Activated CD4-positive, alpha-beta T cell treated with anti-CD3 and anti-CD28 coated beads for 1 hour (primary cell): ENCODE measurements around the gene VAMP7.
"Not testable (repeated sequence)": the region's sequence is repeated elsewhere in the genome, so short reads cannot be mapped to it uniquely, and the experiment has no call there.

ENCODE experiments used
- DNase-seq: peaks from one replicate; pipeline ENCODE4 v3.0.0-alpha.2; 2020

The VAMP7 gene

DNA sequence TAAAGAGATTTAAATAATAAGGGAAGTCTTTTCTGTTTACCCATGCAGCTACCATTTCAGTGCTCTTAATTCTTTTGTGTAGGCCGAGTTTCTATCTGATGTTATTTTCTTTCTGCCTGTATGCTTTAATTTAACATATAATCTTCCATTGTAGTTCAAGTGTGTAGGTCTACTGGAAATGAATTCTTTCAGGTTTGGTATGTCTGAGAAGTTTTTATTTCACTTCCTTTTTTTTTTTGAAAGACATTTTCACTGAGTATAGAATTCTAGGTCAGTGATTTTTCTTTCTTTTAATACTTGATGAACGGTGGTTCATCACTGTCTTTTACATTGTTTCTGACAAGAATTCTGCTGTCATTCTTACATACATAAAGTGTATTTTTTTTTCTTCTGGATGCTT is 42.1 kb downstream of the VAMP7 start:
- DNase-seq: no peak

DNA sequence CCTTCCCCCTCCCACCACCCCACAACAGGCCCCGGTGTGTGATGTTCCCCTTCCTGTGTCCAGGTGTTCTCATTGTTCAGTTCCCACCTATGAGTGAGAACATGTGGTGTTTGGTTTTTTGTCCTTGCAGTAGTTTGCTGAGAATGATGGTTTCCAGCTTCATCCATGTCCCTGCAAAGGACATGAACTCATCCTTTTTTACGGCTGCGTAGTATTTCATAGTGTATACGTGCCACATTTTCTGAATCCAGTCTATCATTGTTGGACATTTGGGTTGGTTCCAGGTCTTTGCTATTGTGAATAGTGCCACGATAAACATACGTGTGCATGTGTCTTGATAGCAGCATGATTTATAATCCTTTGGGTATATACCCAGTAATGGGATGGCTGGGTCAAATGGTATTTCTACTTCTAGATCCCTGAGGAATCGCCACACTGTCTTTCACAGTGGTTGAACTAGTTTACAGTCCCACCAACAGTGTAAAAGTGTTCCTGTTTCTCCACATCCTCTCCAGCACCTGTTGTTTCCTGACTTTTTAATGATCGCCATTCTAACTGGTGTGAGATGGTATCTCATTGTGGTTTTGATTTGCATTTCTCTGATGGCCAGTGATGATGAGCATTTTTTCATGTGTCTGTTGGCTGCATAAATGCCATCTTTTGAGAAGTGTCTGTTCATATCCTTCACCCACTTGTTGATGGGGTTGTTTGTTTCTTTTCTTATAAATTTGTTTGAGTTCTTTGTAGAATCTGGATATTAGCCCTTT is 49.9 kb downstream of the VAMP7 start:
- DNase-seq: not testable (repeated sequence)

GRCh38 chrX:155938132-155938531 is 57.0 kb downstream of the VAMP7 start:
- DNase-seq: no peak

- no peak for DNase-seq
Observed at GRCh38 chrX:155949098-155949497, 68.0 kb downstream of the VAMP7 start.

- DNase-seq: no peak
Observed at GRCh38 chrX:155951237-155951789, 70.2 kb downstream of the VAMP7 start.

GRCh38 chrX:155953055-155953454 is 71.9 kb downstream of the VAMP7 start:
- DNase-seq: no peak

- DNase-seq: no peak
Observed at GRCh38 chrX:155954793-155955192, 73.6 kb downstream of the VAMP7 start.

DNA sequence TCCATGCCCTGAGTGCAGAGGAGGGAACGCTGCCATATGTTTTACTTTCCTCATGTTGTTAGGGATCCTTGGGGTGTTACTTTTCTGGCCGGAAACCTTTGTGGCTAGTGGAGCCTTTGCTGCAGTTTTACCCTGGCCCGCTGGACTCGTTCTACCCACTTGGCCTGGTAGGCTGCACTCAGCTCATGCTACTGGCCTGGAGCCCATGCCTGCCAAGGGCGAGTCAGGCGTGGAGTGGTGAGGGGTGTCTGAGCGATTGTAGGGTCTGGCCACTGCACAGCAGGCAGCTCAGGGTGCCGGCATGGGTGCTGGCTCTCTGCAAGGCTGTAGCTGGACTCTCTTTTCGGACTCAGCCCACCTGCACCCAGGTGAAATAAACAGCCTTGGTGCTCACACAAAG is 75.0 kb downstream of the VAMP7 start:
- no peak for DNase-seq

DNA sequence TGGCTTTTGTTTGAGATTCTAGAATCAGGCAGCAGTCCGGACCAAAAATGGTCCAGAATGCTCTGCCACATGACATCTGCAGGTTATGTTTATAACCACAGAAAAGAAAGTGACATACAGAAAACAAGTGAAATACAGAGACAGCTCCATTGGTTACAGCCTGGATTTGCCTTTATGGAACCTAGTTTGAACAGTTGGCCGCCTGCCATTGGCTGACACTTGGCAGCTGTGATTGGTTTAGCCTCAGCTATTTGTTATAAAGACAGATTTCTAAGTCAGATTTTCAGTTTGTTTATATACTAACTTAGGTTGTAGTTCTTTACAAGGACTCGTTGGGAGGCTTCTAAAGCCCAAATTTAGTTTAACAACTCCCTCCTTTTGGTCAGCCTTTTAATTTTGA is 75.5 kb downstream of the VAMP7 start:
- DNase-seq: no peak

- DNase-seq: no peak
Observed at GRCh38 chrX:155957843-155958242, 76.7 kb downstream of the VAMP7 start.

DNA sequence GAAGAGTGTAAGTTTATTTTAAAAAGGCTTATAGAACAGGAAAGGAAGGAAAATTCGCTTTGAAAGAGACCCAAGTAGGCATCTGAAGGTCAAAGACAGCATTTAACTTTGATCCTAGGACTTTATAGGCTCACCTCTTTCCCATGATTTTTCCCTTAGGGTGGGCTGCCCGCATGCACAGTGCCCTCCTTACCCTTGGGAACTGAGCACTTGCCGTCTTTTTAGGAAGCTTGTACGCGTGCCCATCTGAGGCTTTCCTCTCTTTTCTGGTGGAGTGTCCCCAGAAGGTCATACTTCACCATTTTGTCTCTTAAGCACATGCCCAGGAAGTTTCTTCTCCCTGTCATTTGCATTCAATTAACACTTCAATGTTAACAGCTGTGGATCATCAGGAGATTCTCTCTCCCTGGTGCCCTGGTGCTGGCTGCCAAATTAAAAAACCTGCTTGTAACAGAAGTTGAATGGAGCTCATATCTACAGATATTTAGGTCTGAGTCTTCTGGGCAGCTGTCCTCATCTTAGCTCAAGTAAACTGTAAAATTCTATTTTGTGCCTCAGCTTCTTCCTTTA is 78.0 kb downstream of the VAMP7 start:
- DNase-seq: no peak

GRCh38 chrX:155962906-155963305 is 81.8 kb downstream of the VAMP7 start:
- no peak for DNase-seq

- DNase-seq: no peak
Observed at GRCh38 chrX:155966876-155967275, 85.7 kb downstream of the VAMP7 start.

DNA sequence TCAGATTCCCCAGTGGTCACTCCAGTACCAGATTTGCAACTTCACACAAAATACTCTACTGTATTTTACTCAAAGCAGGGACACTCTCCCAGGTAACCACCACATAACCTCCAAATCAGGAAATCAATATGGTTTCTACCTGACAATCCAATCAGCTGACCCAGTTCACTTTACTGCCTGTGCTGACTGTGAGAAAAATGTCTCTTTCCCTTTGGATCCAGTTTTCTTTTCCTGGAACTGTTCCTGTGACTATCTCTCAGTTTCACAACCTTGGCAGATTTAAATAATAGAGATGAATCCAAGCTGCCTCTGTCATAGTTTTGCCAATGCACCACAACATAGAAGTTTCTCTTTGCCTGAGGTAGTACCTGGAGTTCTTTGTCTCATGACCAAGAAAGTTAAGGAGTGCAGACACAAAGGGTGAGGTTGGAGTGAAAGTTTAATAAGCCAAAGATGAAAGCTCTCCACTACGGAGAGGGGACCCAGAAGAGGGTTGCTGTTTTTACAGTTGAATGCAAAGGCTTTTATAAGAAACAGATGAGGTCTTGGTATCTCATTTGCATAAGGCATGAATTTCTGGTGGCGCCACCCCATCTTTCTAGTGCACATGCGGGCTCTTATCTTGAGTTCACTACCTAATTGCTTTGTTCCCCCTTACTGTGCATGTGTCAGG is 86.6 kb downstream of the VAMP7 start:
- DNase-seq: no peak

- no peak for DNase-seq
Observed at GRCh38 chrX:155968326-155968661, 87.1 kb downstream of the VAMP7 start.

- no peak for DNase-seq
Observed at GRCh38 chrX:155968791-155969190, 87.6 kb downstream of the VAMP7 start.

- not testable (repeated sequence) for DNase-seq
Observed at GRCh38 chrX:155971658-155972057, 90.5 kb downstream of the VAMP7 start.

- DNase-seq: not testable (repeated sequence)
Observed at GRCh38 chrX:155972241-155972640, 91.1 kb downstream of the VAMP7 start.

DNA sequence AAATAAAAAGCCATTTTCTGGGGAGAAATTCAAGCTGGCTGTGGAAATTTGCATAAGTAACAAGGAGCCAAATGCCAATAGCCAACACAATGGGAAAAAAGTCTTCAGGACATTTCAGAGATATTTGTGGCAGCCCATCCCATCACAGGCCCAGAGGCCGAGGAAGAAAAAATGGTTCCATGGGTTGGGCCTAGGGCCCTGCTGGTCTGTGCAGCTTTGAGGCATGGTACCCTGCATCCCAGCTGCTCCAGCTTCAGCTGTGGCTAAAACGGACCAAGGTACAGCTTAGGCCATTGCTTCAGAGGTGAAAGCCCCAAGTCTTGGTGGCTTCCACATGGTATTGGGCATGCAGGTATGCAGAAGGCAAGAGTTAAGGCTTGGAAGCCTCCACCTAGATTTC is 102.2 kb downstream of the VAMP7 start:
- no peak for DNase-seq

DNA sequence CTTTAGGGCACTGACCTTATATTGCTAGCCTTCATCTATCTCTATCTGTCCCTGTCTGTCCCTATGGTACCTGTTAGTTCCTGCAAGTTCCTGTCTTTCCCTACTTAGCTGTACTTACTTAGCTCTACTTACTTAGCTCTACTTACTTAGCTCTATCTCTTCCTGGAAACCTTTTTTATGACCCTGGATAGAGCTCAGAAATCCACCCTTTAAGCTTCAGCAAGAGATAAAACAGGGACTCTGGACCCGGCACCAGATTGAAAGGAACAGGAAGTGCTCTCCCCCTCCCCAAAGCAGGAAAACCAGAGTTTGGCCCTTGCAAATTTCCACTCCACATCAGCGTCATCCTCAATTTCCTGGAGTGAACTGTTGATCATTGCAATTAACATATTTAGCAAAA is 104.1 kb downstream of the VAMP7 start:
- DNase-seq: no peak

- DNase-seq: not testable (repeated sequence)
Observed at GRCh38 chrX:155986995-155987394, 105.8 kb downstream of the VAMP7 start.

- no peak for DNase-seq
Observed at GRCh38 chrX:155988859-155989258, 107.7 kb downstream of the VAMP7 start.
